ENCODE results near the gene COX19.
"Not testable (repeated sequence)": the region's sequence is repeated elsewhere in the genome, so short reads cannot be mapped to it uniquely, and the experiment has no call there.

Gene COX19

GRCh38 chr7:926061-927030 lies 49.0 kb downstream of the COX19 start:
- Histone ChIP-seq H3K9ac (ENCODE audit: low read depth, low read length) (no peak overlapping the region), H3K36me3 (ENCODE audit: control insufficient read depth, insufficient read depth, low read length) (no peaks in the 10 kb centered on the region), H3K4me3 (ENCODE audit: low read depth, low read length) (no peak overlapping the region), H3K4me1 (ENCODE audit: control insufficient read depth, insufficient read depth, low read length) (no peaks in the 10 kb centered on the region), H3K9me3 (ENCODE audit: control insufficient read depth, insufficient read depth, low read length) (no peaks in the 10 kb centered on the region), H3K27me3 (ENCODE audit: control insufficient read depth, insufficient read depth, low read length) (no peaks in the 10 kb centered on the region)

GRCh38 chr7:925601-926000 lies 49.7 kb downstream of the COX19 start:
- Histone ChIP-seq H3K9ac (ENCODE audit: low read depth, low read length) (no peak overlapping the region), H3K36me3 (ENCODE audit: control insufficient read depth, insufficient read depth, low read length) (no peaks in the 10 kb centered on the region), H3K27me3 (ENCODE audit: control insufficient read depth, insufficient read depth, low read length) (no peaks in the 10 kb centered on the region), H3K9me3 (ENCODE audit: control insufficient read depth, insufficient read depth, low read length) (no peaks in the 10 kb centered on the region), H3K4me1 (ENCODE audit: control insufficient read depth, insufficient read depth, low read length) (no peaks in the 10 kb centered on the region), H3K4me3 (ENCODE audit: low read depth, low read length) (no peak overlapping the region)

GRCh38 chr7:924541-925231 lies 50.7 kb downstream of the COX19 start:
- Histone ChIP-seq H3K9ac (ENCODE audit: low read depth, low read length) (no peak overlapping the region), H3K4me1 (ENCODE audit: control insufficient read depth, insufficient read depth, low read length) (no peaks in the 10 kb centered on the region), H3K36me3 (ENCODE audit: control insufficient read depth, insufficient read depth, low read length) (no peaks in the 10 kb centered on the region), H3K27me3 (ENCODE audit: control insufficient read depth, insufficient read depth, low read length) (no peaks in the 10 kb centered on the region), H3K4me3 (ENCODE audit: low read depth, low read length) (no peak overlapping the region), H3K9me3 (ENCODE audit: control insufficient read depth, insufficient read depth, low read length) (no peaks in the 10 kb centered on the region)

- H3K27me3 ChIP-seq (ENCODE audit: control insufficient read depth, insufficient read depth, low read length); H3K4me3 ChIP-seq (ENCODE audit: low read depth, low read length); H3K4me1 ChIP-seq (ENCODE audit: control insufficient read depth, insufficient read depth, low read length); H3K36me3 ChIP-seq (ENCODE audit: control insufficient read depth, insufficient read depth, low read length); H3K9me3 ChIP-seq (ENCODE audit: control insufficient read depth, insufficient read depth, low read length); H3K9ac ChIP-seq (ENCODE audit: low read depth, low read length): not testable (repeated sequence)
Measured at GRCh38 chr7:924042-924441, 51.3 kb downstream of the COX19 start.

GRCh38 chr7:923108-924041 lies 52.0 kb downstream of the COX19 start:
- H3K9ac ChIP-seq (ENCODE audit: low read depth, low read length), result no peak overlapping the region
- H3K4me1 ChIP-seq (ENCODE audit: control insufficient read depth, insufficient read depth, low read length), result no peaks in the 10 kb centered on the region
- H3K9me3 ChIP-seq (ENCODE audit: control insufficient read depth, insufficient read depth, low read length), result no peaks in the 10 kb centered on the region
- no peak overlapping the region for H3K4me3 ChIP-seq (ENCODE audit: low read depth, low read length)
- no peaks in the 10 kb centered on the region for H3K36me3 ChIP-seq (ENCODE audit: control insufficient read depth, insufficient read depth, low read length)
- H3K27me3 ChIP-seq (ENCODE audit: control insufficient read depth, insufficient read depth, low read length), result no peaks in the 10 kb centered on the region

GRCh38 chr7:922334-923107 lies 52.8 kb downstream of the COX19 start:
- no peaks in the 10 kb centered on the region for H3K36me3 ChIP-seq (ENCODE audit: control insufficient read depth, insufficient read depth, low read length)
- no peak overlapping the region for H3K4me3 ChIP-seq (ENCODE audit: low read depth, low read length)
- no peaks in the 10 kb centered on the region for H3K9me3 ChIP-seq (ENCODE audit: control insufficient read depth, insufficient read depth, low read length)
- no peak overlapping the region for H3K9ac ChIP-seq (ENCODE audit: low read depth, low read length)
- H3K4me1 ChIP-seq (ENCODE audit: control insufficient read depth, insufficient read depth, low read length), result no peaks in the 10 kb centered on the region
- H3K27me3 ChIP-seq (ENCODE audit: control insufficient read depth, insufficient read depth, low read length), result no peaks in the 10 kb centered on the region

GRCh38 chr7:921581-922333 lies 53.6 kb downstream of the COX19 start:
- no peaks in the 10 kb centered on the region for H3K9me3 ChIP-seq (ENCODE audit: control insufficient read depth, insufficient read depth, low read length)
- no peaks in the 10 kb centered on the region for H3K36me3 ChIP-seq (ENCODE audit: control insufficient read depth, insufficient read depth, low read length)
- H3K9ac ChIP-seq (ENCODE audit: low read depth, low read length), result no peak overlapping the region
- H3K27me3 ChIP-seq (ENCODE audit: control insufficient read depth, insufficient read depth, low read length), result no peaks in the 10 kb centered on the region
- H3K4me1 ChIP-seq (ENCODE audit: control insufficient read depth, insufficient read depth, low read length), result no peaks in the 10 kb centered on the region
- no peak overlapping the region for H3K4me3 ChIP-seq (ENCODE audit: low read depth, low read length)

GRCh38 chr7:921071-921461 lies 54.3 kb downstream of the COX19 start:
- Histone ChIP-seq H3K9me3 (ENCODE audit: control insufficient read depth, insufficient read depth, low read length) (no peaks in the 10 kb centered on the region), H3K36me3 (ENCODE audit: control insufficient read depth, insufficient read depth, low read length) (no peaks in the 10 kb centered on the region), H3K9ac (ENCODE audit: low read depth, low read length) (no peak overlapping the region), H3K4me1 (ENCODE audit: control insufficient read depth, insufficient read depth, low read length) (no peaks in the 10 kb centered on the region), H3K27me3 (ENCODE audit: control insufficient read depth, insufficient read depth, low read length) (no peaks in the 10 kb centered on the region), H3K4me3 (ENCODE audit: low read depth, low read length) (no peak overlapping the region)

- Histone ChIP-seq H3K9ac (ENCODE audit: low read depth, low read length) (no peak overlapping the region), H3K4me3 (ENCODE audit: low read depth, low read length) (no peak overlapping the region), H3K27me3 (ENCODE audit: control insufficient read depth, insufficient read depth, low read length) (no peaks in the 10 kb centered on the region), H3K36me3 (ENCODE audit: control insufficient read depth, insufficient read depth, low read length) (no peaks in the 10 kb centered on the region), H3K4me1 (ENCODE audit: control insufficient read depth, insufficient read depth, low read length) (no peaks in the 10 kb centered on the region), H3K9me3 (ENCODE audit: control insufficient read depth, insufficient read depth, low read length) (no peaks in the 10 kb centered on the region)
Measured at GRCh38 chr7:920351-921070, 54.8 kb downstream of the COX19 start.

GRCh38 chr7:919924-920341 lies 55.4 kb downstream of the COX19 start:
- Histone ChIP-seq H3K9me3 (ENCODE audit: control insufficient read depth, insufficient read depth, low read length) (no peaks in the 10 kb centered on the region), H3K9ac (ENCODE audit: low read depth, low read length) (no peak overlapping the region), H3K4me3 (ENCODE audit: low read depth, low read length) (no peak overlapping the region), H3K36me3 (ENCODE audit: control insufficient read depth, insufficient read depth, low read length) (no peaks in the 10 kb centered on the region), H3K4me1 (ENCODE audit: control insufficient read depth, insufficient read depth, low read length) (no peaks in the 10 kb centered on the region), H3K27me3 (ENCODE audit: control insufficient read depth, insufficient read depth, low read length) (no peaks in the 10 kb centered on the region)
